GM12865 (cell line): ENCODE results near the gene CD79A.
"Not testable (repeated sequence)": the region's sequence is repeated elsewhere in the genome, so short reads cannot be mapped to it uniquely, and the experiment has no call there.

Source experiments
- DNase-seq: peaks from one replicate; pipeline ENCODE4 v3.0.0; 2010; ENCODE audit warnings: low read depth
- H3K4me3 ChIP-seq: 2 replicates; pipeline ENCODE4 v1.5.1; 2011; ENCODE audit warnings: mild to moderate bottlenecking, low read depth, low read length, control low read depth
- CTCF ChIP-seq: IDR thresholded peaks from 2 replicates; pipeline ENCODE4 v1.5.1; 2011; ENCODE audit warnings: low read length, control low read depth, low read depth, inconsistent platforms; ENCODE audit not compliant: insufficient read depth; ENCODE audit errors: missing control alignments

Gene CD79A

GRCh38 chr19:41869374-41869955 is 7.6 kb upstream of the CD79A start:
- no peak overlapping the region for H3K4me3 ChIP-seq
- TF ChIP-seq CTCF: no peak
- DNase-seq: no peak

DNA sequence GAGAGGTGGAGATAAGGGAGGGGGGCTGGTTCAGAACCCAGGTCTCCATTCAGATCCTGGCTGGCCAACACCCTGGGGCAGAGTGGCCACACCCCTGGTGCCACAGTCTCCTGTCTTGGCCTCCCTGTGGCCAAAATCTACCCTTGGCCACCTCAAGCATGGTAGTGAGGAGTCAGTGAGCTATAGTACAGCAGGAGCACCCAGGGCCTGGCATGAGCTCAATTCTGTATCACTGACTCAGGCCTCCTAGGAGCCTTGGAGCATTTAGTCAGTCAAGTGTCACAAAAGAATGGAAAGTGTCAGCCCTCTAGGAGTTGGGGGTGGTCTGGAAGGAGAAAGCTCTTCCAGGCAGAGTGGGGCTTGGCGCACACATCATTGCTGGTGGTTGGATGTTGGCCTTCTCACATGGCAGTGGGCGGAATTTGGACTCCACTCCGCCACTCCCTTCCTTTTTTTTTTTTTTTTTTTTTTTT is 6.6 kb upstream of the CD79A start:
- H3K4me3 ChIP-seq: no peak overlapping the region
- TF ChIP-seq CTCF: no peak
- DNase-seq: no peak

GRCh38 chr19:41871573-41872383 is 5.3 kb upstream of the CD79A start:
- TF ChIP-seq CTCF: no peak
- peak; percentile 93 for DNase-seq
- H3K4me3 ChIP-seq: no peak overlapping the region

DNA sequence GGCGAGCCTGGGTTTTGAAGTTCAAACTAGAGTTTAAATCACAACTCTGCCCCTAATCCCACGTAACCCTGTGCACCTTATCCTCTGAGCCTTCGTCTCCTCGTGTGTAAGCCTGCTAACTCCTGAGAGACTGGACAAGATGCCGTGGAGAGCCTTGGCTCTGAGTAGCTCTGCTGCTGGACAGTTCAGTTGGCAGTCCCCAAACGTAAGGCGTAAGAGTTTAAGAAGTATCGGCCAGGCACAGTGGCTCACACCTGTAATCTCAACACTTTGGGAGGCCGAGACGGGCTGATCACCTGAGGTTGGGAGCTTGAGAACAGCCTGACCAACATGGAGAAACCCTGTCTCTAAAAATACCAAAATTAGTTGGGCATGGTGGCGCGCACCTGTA is 4.7 kb upstream of the CD79A start:
- no peak for TF ChIP-seq CTCF
- DNase-seq: peak; percentile 49
- no peak overlapping the region for H3K4me3 ChIP-seq

DNA sequence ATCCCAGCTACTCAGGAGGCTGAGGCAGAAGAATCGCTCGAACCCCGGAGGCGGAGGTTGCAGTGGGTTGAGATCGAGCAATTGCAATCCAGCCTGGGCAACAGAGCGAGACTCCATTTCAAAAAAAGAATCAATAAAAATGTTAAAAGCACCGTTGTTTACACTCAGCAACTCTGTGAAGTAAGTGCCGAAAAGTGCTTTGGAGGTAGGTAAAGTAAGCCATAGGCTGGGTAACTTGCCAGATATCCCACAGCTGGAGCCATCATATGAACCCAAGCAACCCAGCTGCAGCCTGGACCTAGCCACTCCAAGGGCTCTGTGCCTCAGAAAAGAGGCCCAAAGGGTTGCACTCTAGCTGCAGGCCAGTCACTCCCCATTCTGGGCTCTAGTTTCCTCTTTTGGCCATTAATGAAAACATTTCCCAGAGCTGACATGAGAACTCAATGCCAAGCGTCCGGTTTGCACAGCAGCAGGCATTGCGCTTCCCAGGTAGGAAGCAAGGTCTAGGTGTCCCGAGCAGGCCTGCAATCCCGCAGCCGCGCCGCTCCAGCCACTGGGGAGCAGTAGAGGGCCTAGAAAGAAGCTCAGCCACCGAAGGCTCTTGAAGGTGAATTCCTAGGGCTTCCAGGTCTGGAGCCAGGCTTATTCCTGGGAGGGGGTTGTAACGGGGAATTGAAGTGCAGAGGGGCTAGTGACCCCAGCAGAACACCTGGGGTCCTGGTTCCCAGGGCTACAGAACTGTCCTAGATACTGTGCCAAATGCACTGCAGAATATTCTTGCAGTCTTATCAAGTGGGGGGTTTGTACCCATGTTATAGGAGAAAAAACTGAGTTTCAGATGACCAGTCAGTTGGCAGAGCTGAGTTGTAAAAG is 4.1 kb upstream of the CD79A start:
- peak; percentile 83 for TF ChIP-seq CTCF
- DNase-seq: peak; percentile 84
- H3K4me3 ChIP-seq: no peak overlapping the region

- H3K4me3 ChIP-seq: peak overlapping the region; percentile 16
Measured at GRCh38 chr19:41875973-41876372, 1.1 kb upstream of the CD79A start.

More at GRCh38 chr19:41875973-41876372, 1.1 kb upstream of the CD79A start:
- DNase-seq: not testable (repeated sequence)
